Astrocyte (in vitro differentiated cells and primary cell): ENCODE results near the gene LIN37. TPM values are rescaled to one million over a fixed set of nuclear protein-coding genes. Genes with fewer than 3 reads are reported as not detected.

ENCODE experiments used
- DNase-seq: peaks from one replicate; pipeline ENCODE4 v3.0.0-alpha.2; 2010; ENCODE audit warnings: low read depth
- FAIRE-seq: peaks from 2 replicates; lab custom pipeline; 2011; peaks lifted over from hg19 to GRCh38; lab: Jason Lieb, UNC
- H2AFZ ChIP-seq: 2 replicates; pipeline ENCODE4 v1.6.0; 2012; ENCODE audit warnings: low read depth, low read length, inconsistent platforms
- H3K27ac ChIP-seq: 2 replicates; pipeline ENCODE4 v1.5.1; 2011; ENCODE audit warnings: low read depth, low read length, inconsistent platforms
- H3K27me3 ChIP-seq: 2 replicates; pipeline ENCODE4 v1.6.0; 2011; ENCODE audit warnings: low read length, inconsistent platforms; ENCODE audit not compliant: insufficient read depth
- H3K36me3 ChIP-seq: 2 replicates; pipeline ENCODE4 v1.5.1; 2011; ENCODE audit warnings: low read length, inconsistent platforms; ENCODE audit not compliant: insufficient read depth
- H3K4me1 ChIP-seq: 2 replicates; pipeline ENCODE4 v1.5.1; 2011; ENCODE audit warnings: low read length, inconsistent platforms; ENCODE audit not compliant: insufficient read depth
- H3K4me2 ChIP-seq: 2 replicates; pipeline ENCODE4 v1.6.0; 2012; ENCODE audit warnings: low read length, inconsistent platforms
- H3K4me3 ChIP-seq: 2 replicates; pipeline ENCODE4 v1.5.1; 2011; ENCODE audit warnings: low read depth, mild to moderate bottlenecking, low read length, inconsistent platforms; ENCODE audit not compliant: insufficient read depth
- H3K79me2 ChIP-seq: 2 replicates; pipeline ENCODE4 v1.6.0; 2012; ENCODE audit warnings: mild to moderate bottlenecking, low read length, inconsistent platforms; ENCODE audit not compliant: insufficient read depth
- H3K9ac ChIP-seq: 2 replicates; pipeline ENCODE4 v1.6.0; 2012; ENCODE audit warnings: mild to moderate bottlenecking, low read length, inconsistent platforms
- H3K9me3 ChIP-seq: 2 replicates; pipeline ENCODE4 v1.5.1; 2012; ENCODE audit warnings: low read depth, mild to moderate bottlenecking, low read length, inconsistent platforms; ENCODE audit not compliant: insufficient read depth
- H4K20me1 ChIP-seq: 2 replicates; pipeline ENCODE4 v1.6.0; 2012; ENCODE audit warnings: low read length, inconsistent platforms; ENCODE audit not compliant: insufficient read depth
- H3K27ac Mint-ChIP-seq: one replicate; pipeline ENCODE4 v1.8.0; 2021; ENCODE audit warnings: mild to moderate bottlenecking, mixed read lengths; ENCODE audit not compliant: unreplicated experiment
- H3K27me3 Mint-ChIP-seq: one replicate; pipeline ENCODE4 v1.8.0; 2021; ENCODE audit warnings: low read depth, mixed read lengths; ENCODE audit not compliant: unreplicated experiment
- H3K36me3 Mint-ChIP-seq: one replicate; pipeline ENCODE4 v1.8.0; 2021; ENCODE audit warnings: low read depth, mixed read lengths; ENCODE audit not compliant: unreplicated experiment
- H3K4me1 Mint-ChIP-seq: one replicate; pipeline ENCODE4 v1.8.0; 2021; ENCODE audit warnings: low read depth, mixed read lengths; ENCODE audit not compliant: unreplicated experiment
- H3K4me3 Mint-ChIP-seq: one replicate; pipeline ENCODE4 v1.8.0; 2021; ENCODE audit warnings: mild to moderate bottlenecking, moderate library complexity, mixed read lengths; ENCODE audit not compliant: unreplicated experiment
- H3K9me3 Mint-ChIP-seq: one replicate; pipeline ENCODE4 v1.8.0; 2021; ENCODE audit warnings: mild to moderate bottlenecking, mixed read lengths; ENCODE audit not compliant: unreplicated experiment
- CTCF ChIP-seq: IDR thresholded peaks from 2 replicates; pipeline ENCODE4 v1.5.1; 2011; ENCODE audit warnings: low read depth, mild to moderate bottlenecking, inconsistent platforms, low read length, moderate library complexity; ENCODE audit not compliant: insufficient read depth
- EZH2 ChIP-seq: IDR thresholded peaks from 2 replicates; pipeline ENCODE4 v1.6.1; 2012; ENCODE audit warnings: mild to moderate bottlenecking, low read length, inconsistent platforms; ENCODE audit not compliant: insufficient read depth
- total RNA-seq: library from RNA; stranded (reverse); gene quantifications from 2 replicates; pipeline ENCODE4 v1.2.1, GENCODE V29; 2021

Gene LIN37
- total RNA-seq, 1 donor from 2014 or later, result 15.6 TPM

GRCh38 chr19:35789978-35790944, 41.9 kb downstream of the LIN37 start:
- H3K4me1 ChIP-seq, result no peaks in the 10 kb centered on the region
- Mint-ChIP-seq H3K4me1 (no peaks in the 10 kb centered on the region), H3K9me3 (no peaks in the 10 kb centered on the region), H3K4me3 (no peak overlapping the region), H3K27ac (no peak overlapping the region), H3K27me3 (peaks cover 30% of the 10 kb centered on the region), H3K36me3 (no peaks in the 10 kb centered on the region)
- FAIRE-seq, result no peak
- no peak overlapping the region for H3K4me3 ChIP-seq
- H4K20me1 ChIP-seq, result no peaks in the 10 kb centered on the region
- no peaks in the 10 kb centered on the region for H3K9me3 ChIP-seq
- no peak overlapping the region for H2AFZ ChIP-seq
- no peak overlapping the region for H3K4me2 ChIP-seq
- no peak overlapping the region for H3K9ac ChIP-seq
- no peak for DNase-seq
- H3K27ac ChIP-seq, result no peak overlapping the region
- H3K79me2 ChIP-seq, result no peaks in the 10 kb centered on the region
- H3K36me3 ChIP-seq, result no peaks in the 10 kb centered on the region
- TF ChIP-seq CTCF, result no peak
- H3K27me3 ChIP-seq, result no peaks in the 10 kb centered on the region

- Mint-ChIP-seq H3K4me3 (no peak overlapping the region), H3K4me1 (no peaks in the 10 kb centered on the region), H3K27me3 (peaks cover 24% of the 10 kb centered on the region), H3K36me3 (no peaks in the 10 kb centered on the region), H3K9me3 (no peaks in the 10 kb centered on the region), H3K27ac (no peak overlapping the region)
- FAIRE-seq, result no peak
- Histone ChIP-seq H3K4me1 (no peaks in the 10 kb centered on the region), H3K36me3 (no peaks in the 10 kb centered on the region), H3K9me3 (no peaks in the 10 kb centered on the region), H3K9ac (no peak overlapping the region), H3K27me3 (peaks cover 4% of the 10 kb centered on the region), H2AFZ (no peak overlapping the region), H3K4me3 (no peak overlapping the region), H3K4me2 (no peak overlapping the region), H3K27ac (no peak overlapping the region), H4K20me1 (no peaks in the 10 kb centered on the region), H3K79me2 (no peaks in the 10 kb centered on the region)
- DNase-seq, result no peak
- no peak for TF ChIP-seq EZH2
- no peak for TF ChIP-seq CTCF
Observed at GRCh38 chr19:35790981-35791813, 42.8 kb downstream of the LIN37 start.
